ENCODE results near the gene RBPJL.

The RBPJL gene, protein sequence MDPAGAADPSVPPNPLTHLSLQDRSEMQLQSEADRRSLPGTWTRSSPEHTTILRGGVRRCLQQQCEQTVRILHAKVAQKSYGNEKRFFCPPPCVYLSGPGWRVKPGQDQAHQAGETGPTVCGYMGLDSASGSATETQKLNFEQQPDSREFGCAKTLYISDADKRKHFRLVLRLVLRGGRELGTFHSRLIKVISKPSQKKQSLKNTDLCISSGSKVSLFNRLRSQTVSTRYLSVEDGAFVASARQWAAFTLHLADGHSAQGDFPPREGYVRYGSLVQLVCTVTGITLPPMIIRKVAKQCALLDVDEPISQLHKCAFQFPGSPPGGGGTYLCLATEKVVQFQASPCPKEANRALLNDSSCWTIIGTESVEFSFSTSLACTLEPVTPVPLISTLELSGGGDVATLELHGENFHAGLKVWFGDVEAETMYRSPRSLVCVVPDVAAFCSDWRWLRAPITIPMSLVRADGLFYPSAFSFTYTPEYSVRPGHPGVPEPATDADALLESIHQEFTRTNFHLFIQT

DNA sequence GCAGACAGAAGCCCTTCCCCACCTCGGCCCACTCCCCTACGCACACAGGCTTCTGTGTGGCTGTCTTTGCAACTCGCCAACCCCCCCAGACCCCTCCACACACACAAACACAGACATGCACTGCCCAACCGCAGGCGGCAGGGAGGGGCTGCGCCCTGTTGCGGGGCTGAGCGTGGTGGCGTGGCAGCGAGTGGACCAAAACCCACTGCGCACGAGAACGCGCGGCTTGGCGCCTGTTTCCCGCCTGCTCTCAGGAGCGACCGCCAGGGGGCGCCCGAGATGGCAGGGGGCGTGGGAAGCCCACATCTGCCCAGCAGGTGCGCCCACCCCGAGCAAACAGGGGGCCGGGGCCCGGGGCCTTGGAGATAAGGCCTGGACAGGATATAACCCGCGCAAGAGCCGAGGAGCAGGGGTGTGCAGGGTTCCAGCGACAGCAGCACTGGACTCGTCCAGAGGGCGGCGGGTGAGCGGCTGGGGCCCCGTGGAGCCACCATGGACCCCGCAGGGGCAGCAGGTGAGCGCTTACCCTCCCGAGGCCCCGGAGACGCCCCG, at the start of gene RBPJL:
RBPJL (plus strand) TSS at position 410 of the 552 bp plus-strand sequence; CDS start at position 493, 83 bp downstream.
- TF ChIP-seq GATA3 (IDR thresholded peaks at IDR 0.05; ENCODE audit: low read depth, low read length) (no peak), GATA2 (IDR thresholded peaks at IDR 0.05; ENCODE audit: low read depth, low read length) (no peak)

DNA sequence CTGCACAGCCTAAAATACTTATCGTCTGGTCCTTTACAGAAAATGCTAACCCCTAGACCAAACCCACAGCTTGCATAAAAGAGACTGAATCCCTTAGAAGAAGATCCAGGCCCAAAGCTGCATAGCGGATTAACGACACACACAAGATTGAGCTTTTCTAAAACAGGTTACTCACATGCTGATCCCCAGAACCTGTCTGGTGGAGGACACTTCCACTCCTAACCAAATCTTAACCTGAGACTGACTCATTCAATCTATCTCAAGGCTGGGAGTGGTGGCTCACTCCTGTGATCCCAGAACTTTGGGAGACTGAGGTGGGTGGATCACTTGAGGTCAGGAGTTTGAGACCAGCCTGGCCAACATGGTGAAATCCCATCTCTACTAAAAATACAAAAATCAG, 49.5 kb upstream of the RBPJL start:
- TF ChIP-seq GATA2 (IDR thresholded peaks at IDR 0.05; ENCODE audit: low read depth, low read length) (no peak), GATA3 (IDR thresholded peaks at IDR 0.05; ENCODE audit: low read depth, low read length) (no peak)

DNA sequence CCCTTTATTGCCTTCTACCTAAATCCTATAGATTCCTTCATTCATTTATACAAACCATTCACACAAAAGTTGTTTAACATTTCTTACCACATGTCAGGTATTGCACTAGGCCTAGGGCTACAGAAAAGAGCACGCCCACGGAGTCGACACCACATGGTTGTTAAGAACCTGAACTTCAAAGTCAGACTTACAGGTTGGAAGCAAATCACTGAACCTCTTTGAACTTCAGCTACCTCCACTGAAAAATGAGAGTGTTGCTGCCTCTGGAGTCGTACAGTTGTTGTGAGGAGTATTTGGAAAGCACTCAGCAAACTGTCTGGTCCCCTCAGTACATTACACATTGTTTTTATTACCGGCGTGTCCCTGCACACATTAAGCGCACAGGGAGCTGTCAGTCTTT, 48.9 kb upstream of the RBPJL start:
- TF ChIP-seq GATA3 (IDR thresholded peaks at IDR 0.05; ENCODE audit: low read depth, low read length) (no peak), GATA2 (IDR thresholded peaks at IDR 0.05; ENCODE audit: low read depth, low read length) (no peak)

DNA sequence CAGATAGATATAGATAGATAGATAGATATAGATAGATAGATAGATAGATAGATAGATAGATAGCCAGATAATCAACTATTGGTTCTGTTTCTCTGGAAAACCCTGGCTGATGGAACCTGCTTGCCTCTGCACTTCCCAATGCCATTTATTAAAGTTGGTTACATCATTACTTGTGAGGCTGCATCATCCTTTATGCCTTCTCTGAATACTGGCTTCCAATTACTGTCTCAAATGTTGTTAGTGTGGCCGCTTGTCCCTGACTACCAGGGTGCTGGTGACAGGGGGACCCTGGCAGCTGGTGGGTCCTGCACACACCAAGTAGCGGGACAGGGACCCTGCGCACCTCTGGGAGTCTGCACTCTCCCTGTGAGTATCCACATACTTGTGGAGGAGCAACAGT, 48.4 kb upstream of the RBPJL start:
- TF ChIP-seq GATA2 (IDR thresholded peaks at IDR 0.05; ENCODE audit: low read depth, low read length): no peak
- TF ChIP-seq GATA3 (IDR thresholded peaks at IDR 0.05; ENCODE audit: low read depth, low read length): no peak

DNA sequence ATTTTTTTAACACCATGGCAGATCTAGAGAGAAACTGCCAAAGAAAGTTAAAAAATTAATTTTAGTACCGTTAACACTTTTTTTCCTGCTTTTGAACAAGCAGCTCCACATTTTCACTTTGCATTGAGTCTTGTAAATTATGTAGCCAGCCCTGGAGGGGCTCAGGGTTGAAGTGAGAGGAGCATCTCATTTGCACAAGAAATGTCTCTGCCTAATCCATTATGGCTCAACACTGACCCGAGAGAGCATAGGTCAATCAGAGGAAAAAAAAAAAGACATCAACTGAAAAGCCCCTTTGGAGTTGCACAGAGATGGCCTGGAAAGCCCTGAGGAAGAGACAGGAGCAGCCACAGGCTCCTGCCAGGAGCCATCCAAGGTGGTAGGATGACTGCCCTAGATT, 48.0 kb upstream of the RBPJL start:
- TF ChIP-seq GATA3 (IDR thresholded peaks at IDR 0.05; ENCODE audit: low read depth, low read length) (no peak), GATA2 (IDR thresholded peaks at IDR 0.05; ENCODE audit: low read depth, low read length) (no peak)

DNA sequence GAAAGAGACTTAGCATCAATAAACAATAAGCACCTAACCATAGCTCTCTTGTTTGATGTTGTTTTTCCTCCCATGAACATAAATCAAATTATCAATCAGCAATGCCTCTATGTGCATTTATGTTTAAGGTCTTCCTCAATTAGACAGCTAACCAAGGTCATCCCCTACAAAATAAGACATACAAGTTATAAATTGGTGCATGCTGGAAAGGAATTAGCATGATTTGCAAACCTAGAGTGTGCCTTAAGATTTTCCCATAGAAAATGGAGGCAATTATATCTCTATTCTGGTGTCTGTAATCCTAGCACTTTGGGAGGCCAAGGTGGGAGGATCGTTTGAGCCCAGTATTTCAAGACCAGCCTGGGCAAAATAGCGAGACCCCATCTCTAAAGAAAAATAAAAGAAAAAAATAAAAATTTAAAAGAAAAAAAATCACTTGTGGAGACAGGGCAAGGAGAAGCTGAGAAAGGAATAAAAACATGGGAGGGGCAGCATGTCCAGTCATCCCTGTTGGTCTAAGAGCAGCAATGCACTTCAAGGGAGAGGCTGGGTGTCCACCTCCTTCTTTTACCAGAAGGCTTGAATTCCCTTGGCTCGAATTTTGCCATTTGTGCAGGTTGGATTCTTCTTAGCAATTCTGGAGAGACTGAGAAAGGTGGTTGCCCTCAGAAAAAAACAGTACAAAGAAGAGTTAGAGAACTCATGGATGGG, 42.9 kb upstream of the RBPJL start:
- TF ChIP-seq GATA3 (IDR thresholded peaks at IDR 0.05; ENCODE audit: low read depth, low read length) (no peak), GATA2 (IDR thresholded peaks at IDR 0.05; ENCODE audit: low read depth, low read length) (no peak)

DNA sequence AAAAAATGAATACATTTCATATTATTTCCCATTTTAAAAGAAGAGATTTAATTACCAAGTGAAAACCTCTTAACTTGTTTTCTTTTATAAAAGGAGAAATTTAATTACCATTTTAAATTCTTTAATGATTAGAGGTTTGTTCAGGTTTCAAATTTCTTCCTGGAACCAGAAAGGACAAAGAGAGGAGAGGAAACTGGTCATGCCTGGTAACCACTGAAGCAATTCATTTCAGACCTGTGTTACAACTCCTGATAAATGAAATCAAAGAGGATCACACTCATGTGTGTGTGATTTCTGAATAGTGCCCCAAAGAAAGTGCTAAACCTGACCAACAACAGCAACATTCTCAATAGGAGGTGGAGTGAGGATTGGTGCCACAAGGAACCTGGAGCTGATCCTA, 39.7 kb upstream of the RBPJL start:
- TF ChIP-seq GATA2 (IDR thresholded peaks at IDR 0.05; ENCODE audit: low read depth, low read length): no peak
- no peak for TF ChIP-seq GATA3 (IDR thresholded peaks at IDR 0.05; ENCODE audit: low read depth, low read length)

DNA sequence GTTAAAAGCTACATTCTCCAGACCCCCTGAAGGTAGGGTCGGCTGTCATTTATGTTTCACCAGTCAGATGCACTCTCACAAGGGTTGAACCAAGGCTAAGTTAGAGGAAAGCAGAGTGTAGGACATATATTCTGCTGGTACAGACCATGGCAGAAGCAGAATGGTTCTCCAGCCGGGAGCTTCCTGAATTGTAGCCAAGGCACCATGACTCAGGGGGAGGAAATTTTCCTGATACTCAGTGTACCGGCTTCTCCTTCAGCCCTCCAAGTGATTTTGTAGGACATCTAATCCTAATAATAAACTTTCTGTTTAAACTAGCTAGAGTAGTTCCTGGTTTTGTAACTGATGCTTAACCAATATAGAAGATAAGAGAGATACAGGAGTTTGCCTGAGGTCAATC, 38.1 kb upstream of the RBPJL start:
- no peak for TF ChIP-seq GATA3 (IDR thresholded peaks at IDR 0.05; ENCODE audit: low read depth, low read length)
- TF ChIP-seq GATA2 (IDR thresholded peaks at IDR 0.05; ENCODE audit: low read depth, low read length): no peak

DNA sequence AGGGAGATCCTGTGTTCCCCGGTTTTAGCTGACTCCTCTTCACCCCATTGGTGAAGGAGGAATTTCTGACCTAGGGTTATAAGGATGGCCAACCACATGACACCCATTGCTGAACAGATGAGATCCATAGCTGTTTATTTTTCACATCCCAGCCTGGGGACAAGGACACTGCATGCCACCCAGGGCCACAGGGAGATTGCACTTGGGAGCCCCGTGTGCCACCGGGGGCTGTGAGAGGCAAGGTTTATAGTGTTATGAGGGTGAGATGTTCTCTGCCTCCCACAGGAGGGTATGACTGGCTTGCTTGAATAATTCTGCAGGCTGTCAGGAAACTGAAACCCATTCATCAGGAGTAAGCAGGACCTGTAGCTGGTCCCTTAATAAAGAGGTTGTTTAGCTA, 37.6 kb upstream of the RBPJL start:
- TF ChIP-seq GATA2 (IDR thresholded peaks at IDR 0.05; ENCODE audit: low read depth, low read length) (no peak), GATA3 (IDR thresholded peaks at IDR 0.05; ENCODE audit: low read depth, low read length) (no peak)

DNA sequence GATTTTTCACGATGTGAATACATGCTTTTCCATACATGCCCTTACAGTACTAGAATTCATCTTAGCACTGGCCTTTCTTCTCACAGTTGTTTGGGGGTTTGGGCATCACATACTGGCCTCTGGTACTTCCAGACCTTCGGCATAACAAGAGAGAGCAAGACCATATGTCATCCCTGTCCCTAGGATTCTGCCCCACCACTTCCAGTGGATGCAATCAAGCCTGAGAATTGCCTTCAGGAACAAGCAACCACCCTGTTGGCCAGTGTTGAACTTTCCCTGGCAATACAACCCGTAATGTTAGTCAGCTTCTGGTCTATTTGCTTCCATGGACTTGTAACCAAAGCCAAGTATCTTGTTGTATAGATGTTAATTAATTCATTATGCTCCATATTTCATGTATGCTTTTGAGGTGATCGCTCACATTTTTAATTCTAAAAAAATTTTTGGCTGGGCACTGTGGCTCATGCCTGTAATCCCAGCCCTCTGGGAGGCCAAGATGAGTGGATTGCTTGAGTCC, 36.8 kb upstream of the RBPJL start:
- TF ChIP-seq GATA3 (IDR thresholded peaks at IDR 0.05; ENCODE audit: low read depth, low read length) (no peak), GATA2 (IDR thresholded peaks at IDR 0.05; ENCODE audit: low read depth, low read length) (no peak)

DNA sequence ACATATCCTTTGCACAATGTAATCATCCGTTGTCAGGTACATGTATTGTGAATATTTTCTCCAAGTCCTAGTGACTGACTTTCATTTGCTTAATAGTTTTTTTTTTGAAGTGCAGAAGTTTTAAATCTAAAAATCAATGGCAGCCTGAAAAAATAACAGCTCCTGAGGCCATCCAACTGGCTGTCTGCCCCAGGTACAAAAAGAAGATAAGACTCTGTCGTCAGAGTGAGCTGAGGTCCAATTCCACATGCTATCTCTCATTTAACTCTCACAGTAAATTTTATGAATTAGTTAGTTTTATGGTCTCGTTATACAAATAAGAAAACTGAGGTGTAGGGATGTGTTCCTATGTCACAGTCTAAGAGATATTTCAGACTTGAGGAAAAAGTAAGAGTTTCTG, 31.3 kb upstream of the RBPJL start:
- TF ChIP-seq GATA2 (IDR thresholded peaks at IDR 0.05; ENCODE audit: low read depth, low read length): no peak
- TF ChIP-seq GATA3 (IDR thresholded peaks at IDR 0.05; ENCODE audit: low read depth, low read length): no peak

DNA sequence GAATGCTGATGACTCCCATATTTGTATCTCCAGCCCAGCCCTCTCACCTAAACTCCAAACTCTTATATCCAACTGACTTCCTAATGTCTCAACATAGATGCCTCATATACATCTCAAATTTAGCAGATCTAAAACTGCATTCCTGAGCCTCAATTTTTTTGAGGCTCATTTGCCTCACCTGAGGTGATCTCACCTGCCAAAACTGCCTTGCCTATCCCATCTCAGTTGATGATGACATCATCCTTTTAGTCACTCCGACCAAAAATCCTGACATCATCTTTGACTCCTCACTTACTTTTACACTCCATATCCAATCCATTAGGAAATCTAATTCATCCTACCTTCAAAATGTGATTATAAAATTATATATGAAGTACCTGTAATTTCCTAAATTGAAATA, 26.6 kb upstream of the RBPJL start:
- TF ChIP-seq GATA3 (IDR thresholded peaks at IDR 0.05; ENCODE audit: low read depth, low read length) (no peak), GATA2 (IDR thresholded peaks at IDR 0.05; ENCODE audit: low read depth, low read length) (no peak)

DNA sequence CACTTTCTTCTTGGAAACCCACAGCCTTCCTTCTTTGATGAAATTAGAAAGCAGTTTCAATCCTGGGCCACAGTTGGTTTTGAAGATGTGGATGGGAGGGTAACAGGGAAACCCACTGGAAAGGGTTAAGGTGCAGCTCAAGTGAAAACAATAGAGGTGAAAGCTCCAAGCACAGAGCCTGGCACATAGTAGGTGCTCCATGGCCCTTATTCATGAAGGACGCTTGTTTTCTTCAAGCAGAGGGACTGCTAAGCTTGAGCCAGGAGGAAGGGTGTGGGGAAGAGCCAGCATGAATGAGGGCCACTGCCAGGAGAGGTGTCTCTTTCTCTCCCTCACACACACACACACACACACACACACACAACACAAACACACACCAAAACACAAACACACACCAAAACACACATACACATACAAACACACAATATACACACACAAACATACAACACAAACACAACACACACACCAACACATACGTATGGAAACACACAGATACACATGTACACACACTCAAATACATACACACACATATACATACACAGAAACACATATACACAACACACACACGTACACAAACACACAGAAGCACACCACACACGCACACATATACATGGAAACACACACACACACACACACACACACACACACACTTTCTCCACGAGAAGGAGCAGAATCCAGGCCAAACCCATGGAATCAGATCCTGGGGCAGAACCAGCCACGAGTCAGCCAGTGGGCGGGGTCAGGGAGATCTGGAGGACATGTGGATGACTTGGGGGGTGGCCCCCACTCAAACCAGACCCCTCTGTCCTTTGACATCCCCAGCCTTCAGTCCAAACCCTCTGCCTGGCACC, 23.7 kb upstream of the RBPJL start:
- TF ChIP-seq GATA2 (IDR thresholded peaks at IDR 0.05; ENCODE audit: low read depth, low read length) (no peak), GATA3 (IDR thresholded peaks at IDR 0.05; ENCODE audit: low read depth, low read length) (no peak)

All from SH-SY5Y (cell line).